Uterus (tissue), 4 donors: Measurements from ENCODE around the gene CCNY. TPM values are rescaled to one million over a fixed set of nuclear protein-coding genes. Genes with fewer than 3 reads are reported as not detected.

Source experiments
- DNase-seq, 2 donors: peaks; one replicate each; pipeline ENCODE4 v3.0.0-alpha.2; 2019 to 2020
- H3K27ac ChIP-seq, 2 donors: fragments of 200-600 bp; sonication (generic); 1 replicate in 1 of 2; 2 replicates in 1 of 2; pipeline ENCODE4 v1.5.1; 2016 to 2018
- H3K27me3 ChIP-seq, 2 donors: fragments of 200-600 bp; sonication (generic); one replicate each; pipeline ENCODE4 v1.5.1; 2018 to 2019; ENCODE audit warnings: control low read depth in 1 of 2
- H3K36me3 ChIP-seq, 2 donors: fragments of 200-600 bp; sonication (generic); one replicate each; pipeline ENCODE4 v1.5.1; 2019; ENCODE audit warnings: control low read depth in 1 of 2
- H3K4me1 ChIP-seq, 2 donors: fragments of 200-600 bp; sonication (generic); one replicate each; pipeline ENCODE4 v1.5.1; 2018 to 2019; ENCODE audit warnings: control low read depth in 1 of 2
- H3K4me3 ChIP-seq, 2 donors: fragments of 200-600 bp; sonication (generic); 1 replicate in 1 of 2; 2 replicates in 1 of 2; pipeline ENCODE4 v1.5.1; 2018 to 2019; ENCODE audit warnings: mild to moderate bottlenecking in 1 of 2
- H3K9me3 ChIP-seq, 2 donors: fragments of 200-600 bp; sonication (generic); one replicate each; pipeline ENCODE4 v1.5.1; 2019; ENCODE audit warnings: control low read depth in 1 of 2
- CTCF ChIP-seq, 4 experiments: fragments of 200-600 bp in 2 of 4; fragments of 450-650 bp in 2 of 4; sonication (generic) in 2 of 4; IDR thresholded peaks; one replicate each; pipeline ENCODE4 v1.5.1; 2016 to 2019; ENCODE audit warnings: antibody characterized with exemption in 4 of 4, mild to moderate bottlenecking in 2 of 4, moderate library complexity in 1 of 4
- POLR2A ChIP-seq, 2 donors: fragments of 450-650 bp; IDR thresholded peaks; one replicate each; pipeline ENCODE4 v1.6.1; 2016; ENCODE audit warnings: antibody characterized with exemption in 2 of 2, mild to moderate bottlenecking in 1 of 2, moderate library complexity in 1 of 2
- intact Hi-C: fragments of 100-400 bp; cut with DNase I; formaldehyde crosslinking; loops from one replicate; pipeline ENCODE4 v1.15.1; 2023; ENCODE audit warnings: low total_unique reads
- total RNA-seq, 4 donors: library from RNA; depleted of rRNA in 3 of 4; stranded (reverse); fragments of >200 nt in 3 of 4; gene quantifications; one replicate each; pipeline versions ENCODE4 v1.1.0 to v1.2.4, GENCODE V29; 2014 to 2023
- donor health status: DM: yes; HTN: yes; CAD: no.

Gene CCNY
- total RNA-seq, 4 donors from 2014 or later = 28.2 to 79.2 (median 46.2) TPM

DNA sequence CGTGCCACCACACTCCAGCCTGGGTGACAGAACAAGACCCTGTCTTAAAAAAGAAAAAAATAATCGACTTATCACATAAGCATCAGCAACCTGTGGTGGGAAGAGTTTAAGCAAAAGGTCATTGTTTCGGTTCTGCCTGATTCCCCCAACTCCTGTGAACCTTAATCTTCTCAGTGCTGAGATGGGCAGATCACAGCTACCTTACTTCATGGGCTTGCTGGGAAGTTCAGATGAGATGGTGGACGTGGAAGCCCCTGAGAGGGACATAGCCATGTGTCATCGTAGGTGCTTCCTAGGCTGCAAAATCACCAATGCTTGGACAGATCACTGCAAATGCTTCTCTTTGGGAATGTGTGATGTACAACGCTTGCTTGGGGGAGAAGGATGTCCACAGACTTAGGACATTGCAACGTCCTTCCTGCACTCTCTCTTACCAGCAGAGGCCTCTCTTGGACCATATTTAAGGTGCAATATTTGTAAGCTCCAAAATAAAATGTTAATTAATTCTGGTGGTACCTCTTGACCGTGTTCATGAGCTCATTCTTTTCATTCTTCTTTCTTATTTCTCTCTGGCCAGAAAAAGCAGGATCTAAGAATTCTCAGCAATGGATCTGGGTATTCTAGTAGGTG is 277.4 kb downstream of the CCNY start:
- no peaks in the 10 kb centered on the region for H3K4me1 ChIP-seq
- no peaks in the 10 kb centered on the region for H3K27me3 ChIP-seq
- TF ChIP-seq CTCF (IDR thresholded peaks at IDR 0.05) (no peak), POLR2A (IDR thresholded peaks at IDR 0.05) (no peak)
- no peak overlapping the region for H3K4me3 ChIP-seq
- no peak overlapping the region for H3K27ac ChIP-seq
- H3K9me3 ChIP-seq = no peaks in the 10 kb centered on the region
- H3K36me3 ChIP-seq = no peaks in the 10 kb centered on the region
- intact Hi-C loops = no loop called here
- DNase-seq = no peak

DNA sequence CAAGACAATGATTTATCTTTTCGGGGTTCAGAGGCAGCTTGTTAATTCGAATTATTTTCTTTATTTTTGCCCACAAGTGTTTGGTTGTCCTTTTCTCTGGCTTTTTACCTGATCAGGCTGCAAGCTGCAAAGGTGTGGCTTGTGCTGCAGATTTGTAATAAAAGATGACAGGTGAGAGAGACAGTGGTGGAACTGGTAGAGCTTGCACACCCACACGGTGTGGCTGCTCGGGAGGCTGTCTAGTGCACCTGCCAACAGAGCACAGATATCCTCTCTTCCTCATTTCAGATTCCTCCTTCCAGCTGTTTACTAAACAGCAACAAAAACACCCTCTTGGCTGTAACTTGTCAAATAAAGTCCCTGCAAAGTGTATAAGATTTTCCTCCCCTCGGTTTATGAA is 278.0 kb downstream of the CCNY start:
- H3K27me3 ChIP-seq = no peaks in the 10 kb centered on the region
- H3K4me3 ChIP-seq = no peak overlapping the region
- DNase-seq = no peak
- H3K27ac ChIP-seq = no peak overlapping the region
- H3K4me1 ChIP-seq = no peaks in the 10 kb centered on the region
- H3K9me3 ChIP-seq = no peaks in the 10 kb centered on the region
- no peaks in the 10 kb centered on the region for H3K36me3 ChIP-seq
- intact Hi-C loops = no loop called here
- TF ChIP-seq CTCF (IDR thresholded peaks at IDR 0.05) (no peak), POLR2A (IDR thresholded peaks at IDR 0.05) (no peak)

Other genes starting within 250 kb of the CCNY start
- gene CUL2, start 246.2 kb upstream of the CCNY start, total RNA-seq = 10 to 100 TPM in 3 of 4 donors, 1 to 10 TPM in 1; 6.4 to 43.3 (median 25.3) TPM
- 100 to 1,000 TPM in 1 of 4 donors, 10 to 100 TPM in 3; 35.3 to 183 (median 57.0) TPM for gene CREM, start 209.7 kb upstream of the CCNY start, total RNA-seq